ENCODE results near the gene ADAM12. TPM values are rescaled to one million over a fixed set of nuclear protein-coding genes. Genes with fewer than 3 reads are reported as not detected.

Gene ADAM12
- total RNA-seq, 1 donor from 2014 or later, result 3.7 TPM

GRCh38 chr10:126239844-126240243 is 148.4 kb downstream of the ADAM12 start:
- no peak overlapping the region for H3K4me3 ChIP-seq
- no peaks in the 10 kb centered on the region for H3K27me3 ChIP-seq
- intact Hi-C loops (cut with DNase I), result no loop called here
- no peaks in the 10 kb centered on the region for H3K9me3 ChIP-seq
- peaks cover 13% of the 10 kb centered on the region for H3K4me1 ChIP-seq
- no peaks in the 10 kb centered on the region for H3K36me3 ChIP-seq
- TF ChIP-seq POLR2A (IDR thresholded peaks at IDR 0.05) (no peak), CTCF (IDR thresholded peaks at IDR 0.05) (no peak), POLR2AphosphoS5 (IDR thresholded peaks at IDR 0.05; ENCODE audit: insufficient read depth in 1 of 2, low read depth in 1 of 2) (no peak)
- DNase-seq (ENCODE audit: extremely low spot score in 2 of 2), result peak in 1 of 2 donors; percentile 43
- H3K27ac ChIP-seq, result no peak overlapping the region

GRCh38 chr10:126235979-126236851 is 152.1 kb downstream of the ADAM12 start:
- TF ChIP-seq CTCF (IDR thresholded peaks at IDR 0.05) (no peak), POLR2AphosphoS5 (IDR thresholded peaks at IDR 0.05; ENCODE audit: insufficient read depth in 1 of 2, low read depth in 1 of 2) (no peak), POLR2A (IDR thresholded peaks at IDR 0.05) (no peak)
- no peaks in the 10 kb centered on the region for H3K36me3 ChIP-seq
- H3K4me1 ChIP-seq, result no peaks in the 10 kb centered on the region
- H3K9me3 ChIP-seq, result no peaks in the 10 kb centered on the region
- H3K4me3 ChIP-seq, result no peak overlapping the region
- DNase-seq (ENCODE audit: extremely low spot score in 2 of 2), result peak in 1 of 2 donors; percentile 37
- intact Hi-C loops (cut with DNase I), result no loop called here
- H3K27me3 ChIP-seq, result no peaks in the 10 kb centered on the region
- H3K27ac ChIP-seq, result no peak overlapping the region

DNA sequence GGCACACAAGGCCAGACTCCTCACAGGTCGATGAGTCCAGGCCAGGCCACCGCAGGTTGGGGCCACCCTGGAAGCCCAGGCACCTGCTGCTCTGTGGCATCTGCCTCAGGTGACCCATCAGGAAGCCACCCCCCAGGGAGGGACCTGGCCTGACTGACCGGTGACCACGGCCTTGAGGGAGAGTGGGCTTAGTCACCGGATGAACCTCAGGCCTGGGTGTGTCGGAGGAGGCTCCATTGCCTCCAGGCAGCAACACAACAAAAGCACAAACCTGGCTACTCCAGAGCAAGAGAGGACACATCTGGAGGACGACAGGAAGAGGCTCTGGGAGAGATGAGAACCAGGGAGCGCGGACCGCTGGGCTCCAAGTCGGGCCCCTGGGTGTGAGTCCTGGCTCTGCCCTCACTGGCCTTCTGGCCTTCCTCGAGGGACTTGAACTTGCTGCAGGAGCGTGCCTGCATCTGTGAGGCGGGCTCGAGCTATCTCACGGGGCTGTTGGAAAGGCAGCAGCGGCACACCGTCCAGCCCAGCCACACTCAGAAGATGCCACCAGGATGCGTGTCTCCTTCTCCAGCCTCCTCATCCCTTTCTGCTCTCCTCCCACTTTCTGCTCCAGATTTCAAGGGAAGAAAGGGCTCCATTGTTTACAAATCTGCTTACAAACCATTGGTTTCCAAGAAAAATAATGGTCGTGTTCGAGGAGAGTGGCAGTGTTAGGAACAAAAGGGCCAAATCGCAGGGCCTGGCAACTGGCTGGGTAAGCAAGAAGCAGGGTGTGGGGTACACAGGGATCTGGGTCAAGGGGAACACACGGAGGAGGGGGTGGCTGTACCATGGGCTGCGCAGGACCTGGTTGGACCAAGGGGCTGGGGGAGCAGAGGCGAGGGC is 152.9 kb downstream of the ADAM12 start:
- DNase-seq (ENCODE audit: extremely low spot score in 2 of 2), result peak in 1 of 2 donors; percentile 74
- intact Hi-C loops (cut with DNase I), result no loop called here
- H3K27me3 ChIP-seq, result no peaks in the 10 kb centered on the region
- no peak overlapping the region for H3K27ac ChIP-seq
- H3K4me3 ChIP-seq, result no peak overlapping the region
- no peaks in the 10 kb centered on the region for H3K4me1 ChIP-seq
- H3K9me3 ChIP-seq, result no peaks in the 10 kb centered on the region
- TF ChIP-seq POLR2AphosphoS5 (IDR thresholded peaks at IDR 0.05; ENCODE audit: insufficient read depth in 1 of 2, low read depth in 1 of 2) (no peak), CTCF (IDR thresholded peaks at IDR 0.05) (no peak), POLR2A (IDR thresholded peaks at IDR 0.05) (no peak)
- no peaks in the 10 kb centered on the region for H3K36me3 ChIP-seq

- no peaks in the 10 kb centered on the region for H3K27me3 ChIP-seq
- H3K27ac ChIP-seq, result no peak overlapping the region
- no peaks in the 10 kb centered on the region for H3K36me3 ChIP-seq
- intact Hi-C loops (cut with DNase I), result no loop called here
- TF ChIP-seq POLR2AphosphoS5 (IDR thresholded peaks at IDR 0.05; ENCODE audit: insufficient read depth in 1 of 2, low read depth in 1 of 2), result no peak
- TF ChIP-seq POLR2A (IDR thresholded peaks at IDR 0.05), result no peak
- TF ChIP-seq CTCF (IDR thresholded peaks at IDR 0.05), result no peak
- no peak overlapping the region for H3K4me3 ChIP-seq
- DNase-seq (ENCODE audit: extremely low spot score in 2 of 2), result peak in 1 of 2 donors; percentile 84
- no peaks in the 10 kb centered on the region for H3K9me3 ChIP-seq
- no peaks in the 10 kb centered on the region for H3K4me1 ChIP-seq
Measured at GRCh38 chr10:126234630-126235029, 153.6 kb downstream of the ADAM12 start.
